ENCODE data around the gene SLC18A2. TPM values are rescaled to one million over a fixed set of nuclear protein-coding genes. Genes with fewer than 3 reads are reported as not detected.

The SLC18A2 gene
- polyA plus RNA-seq, 3 donors: 0.14 TPM; not detected in 2

DNA sequence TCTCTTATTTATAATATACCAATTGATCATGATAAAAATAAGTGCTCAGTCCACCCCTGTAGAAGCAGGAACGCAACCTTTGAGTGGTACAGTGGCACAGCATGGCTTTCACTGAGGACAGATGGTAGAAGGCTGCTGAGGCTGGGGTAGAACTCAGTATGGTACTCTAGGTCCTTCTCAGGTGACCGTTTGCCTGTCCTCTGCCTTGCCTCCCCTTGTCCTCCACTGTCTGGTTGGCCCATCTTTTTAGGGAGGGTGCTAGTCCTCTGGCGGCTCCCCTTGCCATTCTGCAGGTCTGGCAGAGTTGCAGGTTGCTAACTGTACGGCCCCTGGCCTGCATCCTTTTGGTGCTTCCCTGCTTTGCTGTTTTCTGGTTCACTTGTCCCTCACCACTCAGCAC is 27.3 kb downstream of the SLC18A2 start:
- Histone ChIP-seq H3K27ac (ENCODE audit: low read depth in 1 of 2, low read length in 2 of 2) (no peak overlapping the region), H3K9ac (ENCODE audit: insufficient read depth, low read length, poor library complexity, severe bottlenecking) (no peak overlapping the region), H3K4me2 (replicated peaks; ENCODE audit: extremely low read depth, low read length, poor library complexity, severe bottlenecking) (no peak overlapping the region), H3K27me3 (ENCODE audit: control insufficient read depth in 2 of 2, insufficient read depth in 2 of 2, low read length in 2 of 2) (no peaks in the 10 kb centered on the region), H3K4me3 (replicated peaks in 1 of 3; ENCODE audit: low read depth in 2 of 3, low read length in 3 of 3) (no peak overlapping the region), H3K36me3 (replicated peaks in 1 of 2; ENCODE audit: control insufficient read depth in 1 of 2, insufficient read depth in 2 of 2, low read length in 2 of 2) (no peaks in the 10 kb centered on the region), H3K9me3 (replicated peaks in 1 of 2; ENCODE audit: control insufficient read depth in 1 of 2, insufficient read depth in 1 of 2, low read length in 2 of 2) (no peaks in the 10 kb centered on the region), H3K4me1 (ENCODE audit: control insufficient read depth in 1 of 2, insufficient read depth in 2 of 2, low read length in 2 of 2) (no peaks in the 10 kb centered on the region), H4K20me1 (ENCODE audit: insufficient read depth, low read length) (no peaks in the 10 kb centered on the region), H2AFZ (ENCODE audit: insufficient read depth, low read depth, low read length, poor library complexity, severe bottlenecking) (no peak overlapping the region), H3K79me2 (ENCODE audit: insufficient read depth, low read length) (no peaks in the 10 kb centered on the region)
- intact Hi-C loops (cut with micrococcal nuclease): no loop called here
- TF ChIP-seq, protein P1, sequence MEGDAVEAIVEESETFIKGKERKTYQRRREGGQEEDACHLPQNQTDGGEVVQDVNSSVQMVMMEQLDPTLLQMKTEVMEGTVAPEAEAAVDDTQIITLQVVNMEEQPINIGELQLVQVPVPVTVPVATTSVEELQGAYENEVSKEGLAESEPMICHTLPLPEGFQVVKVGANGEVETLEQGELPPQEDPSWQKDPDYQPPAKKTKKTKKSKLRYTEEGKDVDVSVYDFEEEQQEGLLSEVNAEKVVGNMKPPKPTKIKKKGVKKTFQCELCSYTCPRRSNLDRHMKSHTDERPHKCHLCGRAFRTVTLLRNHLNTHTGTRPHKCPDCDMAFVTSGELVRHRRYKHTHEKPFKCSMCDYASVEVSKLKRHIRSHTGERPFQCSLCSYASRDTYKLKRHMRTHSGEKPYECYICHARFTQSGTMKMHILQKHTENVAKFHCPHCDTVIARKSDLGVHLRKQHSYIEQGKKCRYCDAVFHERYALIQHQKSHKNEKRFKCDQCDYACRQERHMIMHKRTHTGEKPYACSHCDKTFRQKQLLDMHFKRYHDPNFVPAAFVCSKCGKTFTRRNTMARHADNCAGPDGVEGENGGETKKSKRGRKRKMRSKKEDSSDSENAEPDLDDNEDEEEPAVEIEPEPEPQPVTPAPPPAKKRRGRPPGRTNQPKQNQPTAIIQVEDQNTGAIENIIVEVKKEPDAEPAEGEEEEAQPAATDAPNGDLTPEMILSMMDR (IDR thresholded peaks at IDR 0.05): no peak
- Mint-ChIP-seq H3K4me3 (no peak overlapping the region), H3K9me3 (peaks cover 0 to 3% (median 0%) of the 10 kb centered on the region in 7 donors), H3K27ac (no peak overlapping the region), H3K36me3 (no peaks in the 10 kb centered on the region), H3K27me3 (ENCODE audit: low read depth in 3 of 3) (peaks cover 0 to 2% (median 2%) of the 10 kb centered on the region in 3 donors), H3K4me1 (peaks cover 2% of the 10 kb centered on the region)
- no peak for DNase-seq
- 90% methylated on average over 3 of the region's 4 CpGs for WGBS (ENCODE audit: insufficient coverage)

DNA sequence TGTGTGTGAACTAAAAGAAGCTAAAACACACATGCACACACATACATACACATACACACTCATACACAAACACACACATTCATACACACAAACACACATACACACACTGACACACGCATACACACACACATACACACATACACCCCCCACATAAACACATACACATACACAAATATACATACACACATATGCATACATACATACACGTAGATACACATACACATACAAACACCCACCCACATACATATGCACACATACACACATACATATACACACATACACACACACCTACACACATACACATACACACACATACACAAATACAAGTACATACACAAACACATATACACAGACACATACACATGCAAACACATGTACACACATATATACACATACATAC is 28.0 kb downstream of the SLC18A2 start:
- WGBS (ENCODE audit: insufficient coverage): 96% methylated on average over 2 of the region's 2 CpGs
- no peaks in the 10 kb centered on the region for H3K9me3 ChIP-seq (replicated peaks in 1 of 2; ENCODE audit: control insufficient read depth in 1 of 2, insufficient read depth in 1 of 2, low read length in 2 of 2)
- peaks cover 0 to 3% (median 0%) of the 10 kb centered on the region in 7 donors for H3K9me3 Mint-ChIP-seq
- peaks cover 2% of the 10 kb centered on the region for H3K4me1 Mint-ChIP-seq
- H3K79me2 ChIP-seq (ENCODE audit: insufficient read depth, low read length): no peaks in the 10 kb centered on the region
- no peak overlapping the region for H3K9ac ChIP-seq (ENCODE audit: insufficient read depth, low read length, poor library complexity, severe bottlenecking)
- no peak overlapping the region for H3K4me3 Mint-ChIP-seq
- intact Hi-C loops (cut with micrococcal nuclease): no loop called here
- H3K4me3 ChIP-seq (replicated peaks in 1 of 3; ENCODE audit: low read depth in 2 of 3, low read length in 3 of 3): no peak overlapping the region
- no peak overlapping the region for H3K4me2 ChIP-seq (replicated peaks; ENCODE audit: extremely low read depth, low read length, poor library complexity, severe bottlenecking)
- H3K4me1 ChIP-seq (ENCODE audit: control insufficient read depth in 1 of 2, insufficient read depth in 2 of 2, low read length in 2 of 2): no peaks in the 10 kb centered on the region
- no peaks in the 10 kb centered on the region for H4K20me1 ChIP-seq (ENCODE audit: insufficient read depth, low read length)
- no peak for DNase-seq
- no peak overlapping the region for H3K27ac ChIP-seq (ENCODE audit: low read depth in 1 of 2, low read length in 2 of 2)
- H3K27ac Mint-ChIP-seq: no peak overlapping the region
- no peaks in the 10 kb centered on the region for H3K36me3 Mint-ChIP-seq
- no peaks in the 10 kb centered on the region for H3K27me3 ChIP-seq (ENCODE audit: control insufficient read depth in 2 of 2, insufficient read depth in 2 of 2, low read length in 2 of 2)
- TF ChIP-seq, protein P1 (IDR thresholded peaks at IDR 0.05): no peak
- no peaks in the 10 kb centered on the region for H3K36me3 ChIP-seq (replicated peaks in 1 of 2; ENCODE audit: control insufficient read depth in 1 of 2, insufficient read depth in 2 of 2, low read length in 2 of 2)
- H3K27me3 Mint-ChIP-seq (ENCODE audit: low read depth in 3 of 3): peaks cover 0 to 2% (median 2%) of the 10 kb centered on the region in 3 donors
- no peak overlapping the region for H2AFZ ChIP-seq (ENCODE audit: insufficient read depth, low read depth, low read length, poor library complexity, severe bottlenecking)
